ENCODE results near the gene SPSB4.

Gene SPSB4

DNA sequence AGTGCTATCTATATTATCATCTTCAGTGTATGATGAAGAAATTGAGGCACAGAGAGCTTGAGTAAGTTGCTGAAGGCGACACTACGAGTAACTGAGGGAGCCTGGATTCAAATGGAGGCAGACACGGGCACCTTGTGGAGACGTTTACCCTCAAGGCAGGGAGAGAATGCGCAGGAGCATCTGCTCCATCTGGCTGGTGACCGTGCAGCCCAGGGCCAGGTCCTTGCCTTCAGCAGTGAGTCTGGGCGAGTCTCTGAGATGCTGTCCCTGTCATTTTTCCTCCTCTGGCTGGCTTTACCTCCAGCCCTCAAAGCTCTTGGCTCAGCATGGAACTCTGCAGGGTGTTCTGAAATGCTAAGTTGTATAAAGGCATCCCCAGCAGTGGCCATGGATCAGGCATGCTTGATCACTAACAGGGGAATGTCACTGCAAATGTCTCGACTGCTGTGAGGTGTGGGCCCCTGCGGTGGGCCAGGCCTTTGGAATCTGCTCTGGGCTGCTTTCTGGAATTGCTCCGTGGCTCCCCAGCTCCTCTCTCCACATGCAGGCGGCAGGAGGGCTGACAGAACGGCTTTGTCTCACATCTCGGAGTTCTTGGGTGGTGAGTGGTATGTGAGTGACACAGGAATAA, 19.7 kb downstream of the SPSB4 start:
- H3K27ac ChIP-seq = no peak overlapping the region
- no peak overlapping the region for H3K4me3 ChIP-seq

DNA sequence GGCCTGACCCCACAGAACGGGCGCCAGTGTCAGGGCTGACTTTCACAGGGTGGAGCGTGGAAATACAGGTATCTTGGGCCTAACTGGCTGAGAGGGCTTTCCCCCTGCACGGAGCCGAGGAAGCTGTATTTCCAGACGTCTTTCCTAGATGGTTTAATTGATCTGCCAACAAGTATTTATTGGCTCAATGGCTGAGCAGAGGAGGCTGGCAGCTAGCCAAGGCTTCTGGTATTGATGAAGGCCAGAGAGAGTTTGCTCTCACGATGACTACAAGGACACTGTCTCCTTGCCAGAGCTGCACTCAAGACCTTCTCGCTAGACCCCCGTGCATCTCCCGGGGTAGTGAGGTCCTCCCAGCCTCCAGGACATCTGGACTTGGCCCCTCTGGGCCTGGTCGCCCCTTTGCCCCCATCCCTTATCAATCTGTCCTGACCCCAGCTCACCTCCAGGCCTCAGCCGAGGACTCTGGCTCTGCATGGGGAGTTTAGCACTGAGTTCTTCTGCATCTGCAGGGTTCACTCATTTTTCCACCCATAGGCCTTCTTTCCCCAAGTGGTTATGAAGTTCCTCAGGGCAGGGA, 20.6 kb downstream of the SPSB4 start:
- Histone ChIP-seq H3K4me3 (no peak overlapping the region), H3K27ac (no peak overlapping the region)

DNA sequence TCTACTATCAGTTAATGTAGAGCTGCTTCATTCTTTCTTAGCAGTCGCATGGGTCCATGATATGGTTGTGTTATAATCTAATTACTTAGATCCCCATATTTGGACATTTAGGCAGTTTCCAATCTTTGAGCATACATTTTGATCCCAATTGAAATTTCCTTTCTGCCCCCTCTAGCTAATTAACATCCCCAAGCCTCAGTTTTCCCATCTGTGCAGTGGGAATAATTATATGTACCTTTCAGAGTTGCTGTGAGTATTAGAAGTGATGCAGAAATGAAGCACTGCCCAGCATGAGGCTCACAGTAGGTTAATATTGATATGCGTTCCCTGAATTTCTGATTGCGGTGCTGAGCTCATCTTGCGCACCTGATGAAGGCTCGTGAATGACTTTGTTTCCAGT, 21.8 kb downstream of the SPSB4 start:
- no peak overlapping the region for H3K27ac ChIP-seq
- H3K4me3 ChIP-seq = no peak overlapping the region

DNA sequence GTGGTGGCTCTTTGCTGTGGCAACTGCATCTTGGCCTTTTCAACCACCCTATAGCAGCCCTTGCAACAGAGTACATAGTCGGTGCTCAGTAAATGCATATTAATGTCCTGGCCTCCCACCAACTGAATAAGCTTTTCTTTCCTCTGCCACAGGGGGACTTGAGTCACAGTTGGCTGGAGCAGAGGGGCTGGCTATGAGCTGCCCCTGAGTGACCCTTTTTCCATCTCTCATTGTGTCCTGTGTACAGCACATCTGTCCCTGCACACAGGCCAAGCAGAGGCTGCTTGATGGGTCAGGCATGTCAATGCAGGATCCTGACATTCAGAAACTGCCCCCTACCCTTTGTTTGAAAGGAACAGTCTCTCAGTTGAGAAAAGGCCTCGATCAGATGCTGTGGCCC, 22.4 kb downstream of the SPSB4 start:
- no peak overlapping the region for H3K4me3 ChIP-seq
- H3K27ac ChIP-seq = no peak overlapping the region

DNA sequence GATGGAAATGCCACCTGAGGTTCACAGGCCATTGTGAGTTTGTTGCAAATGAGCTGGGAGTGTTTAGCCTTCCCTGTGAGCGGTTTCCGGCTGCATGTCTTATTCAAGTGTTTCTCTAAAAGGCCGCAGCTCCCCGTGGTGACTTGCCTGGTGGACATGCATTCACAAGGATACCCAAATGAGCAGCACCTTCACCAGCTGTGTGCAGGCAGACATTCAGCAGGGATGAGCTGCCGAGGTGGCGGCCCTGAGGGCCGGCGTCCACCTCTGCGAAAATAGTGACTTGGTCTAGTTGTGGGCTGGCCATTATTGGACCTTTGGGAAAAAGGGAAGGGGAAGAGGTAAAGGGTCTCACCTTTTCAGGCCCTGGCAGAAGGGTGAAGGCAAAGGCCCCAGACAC, 23.4 kb downstream of the SPSB4 start:
- no peak overlapping the region for H3K27ac ChIP-seq
- H3K4me3 ChIP-seq = no peak overlapping the region

DNA sequence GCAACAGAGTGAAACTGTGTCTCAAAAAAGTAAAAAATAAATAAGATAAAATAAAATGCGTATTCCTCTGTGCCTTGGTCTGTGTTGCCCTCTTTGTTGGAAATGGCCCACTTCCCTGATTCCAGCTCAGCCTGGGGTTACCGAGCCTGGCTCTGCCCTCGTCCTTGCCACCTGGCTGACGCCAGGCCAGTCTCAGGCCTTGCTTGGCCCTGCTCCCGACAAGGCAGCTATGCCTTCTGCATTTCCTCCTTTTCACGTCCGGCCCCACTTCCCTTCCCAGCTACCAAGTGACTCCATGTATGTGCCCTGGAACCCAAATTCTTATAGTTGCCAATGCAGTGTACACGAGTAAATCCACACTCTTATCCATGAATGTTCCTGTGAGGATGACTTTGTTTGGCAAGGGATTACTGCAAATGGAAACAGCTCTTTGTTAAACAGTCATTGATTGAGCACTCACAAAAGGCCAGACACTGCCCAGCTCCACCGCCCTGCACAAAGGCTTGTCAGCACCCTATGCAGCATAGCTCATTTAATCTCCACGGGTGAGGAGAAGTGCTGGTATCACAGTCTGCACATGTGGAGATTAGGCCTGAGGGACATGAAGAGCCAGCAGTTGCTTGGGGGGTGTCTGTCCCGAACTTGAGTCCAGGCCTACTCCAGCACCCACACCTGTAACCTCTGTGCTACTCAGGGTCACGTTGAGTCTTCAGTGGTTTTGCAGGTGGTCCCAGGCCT, 25.1 kb downstream of the SPSB4 start:
- Histone ChIP-seq H3K4me3 (no peak overlapping the region), H3K27ac (peak overlapping the region in 7 of 21 experiments; percentile 7 to 70 (median 26))

DNA sequence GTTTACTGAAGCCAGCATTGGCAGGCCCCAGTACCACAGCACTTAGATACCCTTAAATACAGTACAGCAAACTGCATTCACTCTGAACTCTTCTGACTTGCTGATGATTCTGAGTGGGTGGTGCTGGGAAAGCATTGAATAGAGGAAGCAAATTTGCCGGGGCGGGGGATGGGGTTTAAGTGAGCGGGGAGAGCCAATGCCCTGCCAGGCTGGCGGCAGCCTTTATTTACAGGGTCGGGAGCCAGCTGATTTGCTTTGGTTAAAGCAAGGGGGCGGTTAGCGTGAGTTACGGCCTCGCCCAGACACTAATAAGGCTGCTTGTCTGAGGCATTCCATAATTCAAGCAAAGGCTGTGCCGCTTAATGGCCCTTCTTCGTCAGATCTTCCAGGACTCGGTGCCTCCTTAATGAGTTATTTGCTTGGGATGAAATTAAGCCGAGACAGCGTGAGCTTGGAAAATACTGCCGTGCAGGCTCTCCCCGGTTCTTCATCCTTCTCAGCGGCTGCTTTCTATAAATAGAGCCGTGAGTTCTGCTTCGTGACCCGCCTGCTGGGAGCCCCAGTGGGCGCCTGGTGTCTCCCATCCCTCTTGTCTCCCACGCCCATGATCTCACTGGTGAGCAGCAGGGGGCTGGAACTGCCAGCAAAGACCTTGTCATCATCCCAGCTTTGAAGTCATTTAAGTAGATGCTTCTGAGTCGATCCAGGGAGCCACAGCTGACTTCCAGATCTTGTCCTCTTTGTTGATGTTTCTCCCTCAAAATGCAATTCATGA, 25.8 kb downstream of the SPSB4 start:
- H3K27ac ChIP-seq = peak overlapping the region in 11 of 21 experiments; percentile 3 to 70 (median 28)
- peak overlapping the region in 3 of 7 experiments; percentile 6 to 23 (median 8) for H3K4me3 ChIP-seq

DNA sequence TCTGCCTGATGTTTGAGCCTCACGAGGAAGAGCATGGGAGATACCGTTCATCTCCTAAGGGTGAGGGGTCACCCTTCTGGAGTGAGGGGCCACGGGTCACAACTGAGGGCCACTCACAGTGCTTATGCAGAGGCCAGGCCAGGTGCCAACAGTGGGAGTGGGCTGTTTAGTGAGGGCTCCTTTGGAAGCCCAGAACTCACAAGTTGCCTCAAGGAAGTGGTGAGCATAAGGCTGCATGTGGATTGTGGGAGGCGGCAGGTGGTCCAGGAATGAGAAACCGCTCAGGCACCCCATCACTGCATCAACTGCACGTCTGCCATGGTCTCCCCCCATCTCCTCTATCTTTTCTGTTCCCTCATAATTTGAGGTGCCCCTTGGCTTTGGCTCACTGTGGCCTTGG, 26.5 kb downstream of the SPSB4 start:
- Histone ChIP-seq H3K27ac (peak overlapping the region in 4 of 21 experiments; percentile 3 to 68 (median 58)), H3K4me3 (no peak overlapping the region)

DNA sequence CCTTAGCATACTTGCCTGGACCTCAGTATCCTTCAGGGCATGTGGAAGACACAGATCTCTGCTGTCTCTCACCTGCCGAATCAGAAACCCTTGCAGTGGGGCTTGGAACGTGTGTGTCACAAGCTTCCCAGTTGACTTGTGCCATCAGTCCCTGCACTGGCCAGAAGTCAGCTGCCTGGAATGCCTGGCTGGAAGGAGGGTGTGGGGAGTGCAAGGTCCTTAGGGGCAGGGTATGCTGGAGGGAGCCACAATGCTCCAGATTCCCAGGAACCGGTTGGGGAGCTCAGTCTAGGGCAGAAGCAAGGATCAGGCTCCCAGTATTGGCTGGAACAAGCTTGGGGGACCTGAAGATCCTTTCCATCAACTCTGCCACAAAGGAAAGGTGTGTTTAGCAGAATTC, 27.1 kb downstream of the SPSB4 start:
- Histone ChIP-seq H3K27ac (no peak overlapping the region), H3K4me3 (no peak overlapping the region)

DNA sequence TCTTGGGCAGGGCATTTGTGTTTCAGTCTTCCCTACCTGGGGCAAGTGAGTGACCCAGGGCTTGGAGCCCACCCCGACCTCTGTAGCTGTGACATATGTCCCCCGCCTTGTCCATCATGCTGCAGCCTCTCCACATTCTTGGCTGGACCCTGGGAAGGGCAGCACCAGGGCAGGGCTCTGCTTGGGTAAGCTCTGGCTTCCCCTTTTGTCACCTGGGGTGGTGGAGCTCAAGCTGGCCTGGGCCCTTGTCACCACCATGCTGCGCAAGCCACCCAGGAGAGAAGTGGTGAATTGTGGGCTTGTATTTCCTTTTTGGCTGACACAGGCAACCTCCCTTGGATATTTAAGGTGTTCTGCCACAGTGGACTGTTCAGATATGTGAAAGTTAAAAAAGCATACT, 29.3 kb downstream of the SPSB4 start:
- no peak overlapping the region for H3K4me3 ChIP-seq
- no peak overlapping the region for H3K27ac ChIP-seq

DNA sequence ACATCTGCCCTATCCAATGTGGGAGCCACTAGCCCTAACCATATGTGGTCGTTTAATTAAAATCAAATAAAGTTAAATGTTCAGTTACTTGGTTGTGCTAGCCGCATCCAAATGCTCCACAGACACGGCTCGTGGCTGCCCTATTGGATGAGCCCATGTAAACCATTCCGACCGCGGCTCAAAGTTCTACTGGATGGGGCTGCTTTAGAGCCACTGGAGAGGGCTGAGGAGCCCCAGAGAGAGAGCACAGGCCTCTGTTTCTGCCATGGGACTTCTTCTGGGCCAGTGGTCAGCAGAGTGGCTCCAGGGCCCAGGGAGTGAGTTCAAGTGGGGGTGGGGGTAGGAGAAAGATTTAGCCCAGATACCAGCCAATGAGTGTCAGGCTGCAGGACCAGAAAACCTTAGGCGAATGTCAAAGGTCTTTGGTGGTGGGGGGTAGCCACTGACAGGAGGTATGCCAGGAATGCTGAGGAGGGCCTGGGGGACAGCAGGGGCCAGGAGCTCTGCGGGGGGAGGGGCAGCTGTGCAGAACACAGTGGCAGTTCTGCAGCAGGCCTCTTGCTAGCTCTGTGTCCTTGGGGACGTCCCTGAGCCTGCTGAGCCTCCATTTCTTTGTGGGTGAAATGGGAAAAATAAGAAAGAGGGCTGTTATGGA, 30.1 kb downstream of the SPSB4 start:
- Histone ChIP-seq H3K27ac (no peak overlapping the region), H3K4me3 (no peak overlapping the region)

DNA sequence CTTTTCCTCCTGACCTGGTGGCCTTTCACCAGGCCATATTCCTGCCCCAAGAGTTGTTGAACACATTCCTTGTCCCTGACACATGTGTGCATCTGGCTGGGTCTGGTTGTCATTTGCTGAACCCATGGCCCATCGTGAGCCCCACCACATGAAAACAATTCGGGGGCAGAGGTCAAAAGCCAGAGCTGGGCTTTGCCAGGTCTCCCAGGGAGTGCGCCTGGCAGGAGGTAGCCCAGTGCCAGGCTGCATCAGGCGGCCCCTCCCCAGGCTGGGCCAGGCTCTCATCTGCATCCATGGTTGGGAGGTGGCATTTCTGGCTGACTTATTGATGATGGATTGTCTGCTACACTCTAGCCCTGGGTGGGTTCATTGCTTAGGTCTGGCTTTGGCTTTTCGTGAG, 30.9 kb downstream of the SPSB4 start:
- no peak overlapping the region for H3K4me3 ChIP-seq
- H3K27ac ChIP-seq = no peak overlapping the region

DNA sequence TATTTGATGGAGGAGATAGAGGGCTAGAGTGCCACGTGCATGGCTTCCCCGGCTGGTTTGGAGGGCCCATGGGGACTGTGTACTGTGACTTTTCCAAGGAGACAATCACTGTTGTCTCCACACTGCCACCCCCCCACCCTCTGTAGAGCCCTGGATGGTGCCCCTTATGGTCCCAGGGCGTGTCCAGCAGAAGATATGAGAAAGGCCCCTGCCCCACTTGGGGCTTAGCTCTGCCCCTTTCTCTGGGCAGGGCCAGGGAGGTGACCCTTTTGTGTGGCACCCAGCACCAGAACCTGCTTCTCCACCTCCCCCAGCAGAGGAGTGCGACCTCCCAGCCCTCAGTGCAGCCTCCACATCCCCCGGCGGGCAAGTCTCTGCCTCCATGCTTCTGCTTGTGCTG, 32.1 kb downstream of the SPSB4 start:
- Histone ChIP-seq H3K27ac (no peak overlapping the region), H3K4me3 (no peak overlapping the region)

DNA sequence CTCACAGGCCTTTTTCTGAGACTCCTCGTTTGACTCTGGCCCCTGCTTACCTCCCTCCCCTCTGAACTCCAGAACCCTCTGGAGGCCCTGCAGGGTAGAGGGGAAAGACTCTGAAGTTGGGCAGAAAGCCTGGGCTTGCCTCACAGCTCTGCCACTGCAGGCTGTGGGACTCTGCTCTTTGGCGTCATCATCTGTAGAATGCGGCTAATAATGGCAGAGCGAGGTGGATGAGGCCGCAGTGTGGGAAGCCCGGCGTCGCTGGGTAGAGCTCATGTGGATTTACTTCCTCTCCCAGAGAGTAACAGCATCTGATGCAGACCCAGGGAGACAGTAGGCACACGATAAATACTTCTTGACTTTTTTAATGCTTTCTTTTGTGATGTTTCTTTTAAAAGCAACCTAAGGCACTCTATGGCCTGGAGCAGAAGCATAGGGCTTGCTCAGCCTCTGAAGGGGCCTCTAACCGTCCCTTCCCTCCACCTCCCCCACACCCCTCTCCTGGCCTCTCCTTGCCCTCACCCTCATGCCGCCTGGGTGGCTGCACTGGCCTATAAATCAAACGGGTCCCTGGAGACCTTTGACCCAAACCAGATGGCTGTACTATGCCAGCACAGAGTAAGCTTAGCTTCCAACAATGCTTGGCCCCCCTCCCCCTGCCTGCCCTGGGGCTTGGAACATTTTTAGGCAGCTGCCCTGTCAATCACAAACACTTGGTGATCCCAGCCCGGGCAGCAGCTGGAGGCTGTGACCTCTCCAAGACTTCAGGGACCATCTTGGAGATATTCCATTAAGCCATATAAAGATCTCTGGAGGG, 32.9 kb downstream of the SPSB4 start:
- H3K4me3 ChIP-seq = no peak overlapping the region

DNA sequence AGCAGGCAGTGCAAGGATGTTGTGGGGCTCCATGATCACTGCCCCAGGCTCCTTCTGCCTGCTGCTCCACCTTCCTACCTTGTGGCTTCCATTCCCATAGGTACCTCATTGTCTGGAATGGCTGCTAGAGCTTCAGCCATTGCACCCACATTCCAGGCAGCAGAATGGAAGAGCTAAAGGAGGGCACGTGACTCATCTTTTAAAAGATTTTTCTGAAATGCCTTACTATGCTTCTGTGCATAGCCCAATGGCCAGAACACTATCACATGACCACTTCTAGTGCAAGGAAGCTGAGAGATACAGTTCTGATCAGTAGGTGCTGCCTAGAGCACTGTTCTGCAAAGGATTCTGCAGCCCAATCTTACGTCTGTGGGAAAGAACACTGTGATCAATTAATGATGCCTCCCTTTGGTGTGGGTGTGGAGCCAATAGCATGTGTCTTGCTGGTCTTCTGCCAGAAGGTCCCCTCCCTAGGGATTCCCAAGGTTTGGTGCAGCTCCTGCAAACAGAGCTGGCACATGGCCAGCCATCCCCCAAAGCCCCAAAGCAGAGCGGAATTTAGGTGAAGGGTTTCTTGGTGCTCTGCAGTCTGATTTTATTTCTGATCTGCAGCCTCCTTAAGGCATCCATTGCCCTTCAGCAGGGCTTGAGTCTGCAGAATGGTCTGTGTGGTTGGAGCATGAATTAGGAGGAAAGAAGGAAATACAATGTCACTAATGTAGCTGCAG, 34.4 kb downstream of the SPSB4 start:
- H3K27ac ChIP-seq = no peak overlapping the region

More for the DNA sequence above, 32.9 kb downstream of the SPSB4 start:
- no peak overlapping the region for H3K27ac ChIP-seq

DNA sequence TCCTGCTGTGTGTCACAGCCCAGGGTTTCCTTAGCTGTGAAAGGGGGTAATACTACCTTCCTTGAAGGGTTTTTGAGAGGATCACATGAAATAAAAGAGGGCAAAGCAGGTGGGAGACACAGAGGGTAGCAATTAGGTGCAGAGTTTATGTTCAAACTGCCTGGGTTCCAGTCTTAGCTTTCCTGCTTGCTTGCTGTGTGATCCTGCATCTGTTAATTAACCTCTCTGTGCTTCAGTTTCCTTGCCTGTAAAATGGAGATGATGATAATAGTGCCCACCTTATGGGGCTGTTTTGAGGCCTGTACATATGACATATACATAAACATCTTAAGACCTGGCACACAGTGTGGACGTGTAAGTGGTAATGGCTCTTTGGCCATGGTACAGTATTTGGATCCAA, 35.0 kb downstream of the SPSB4 start:
- Histone ChIP-seq H3K4me3 (no peak overlapping the region), H3K27ac (no peak overlapping the region)

More for the DNA sequence above, 34.4 kb downstream of the SPSB4 start:
- no peak overlapping the region for H3K4me3 ChIP-seq

DNA sequence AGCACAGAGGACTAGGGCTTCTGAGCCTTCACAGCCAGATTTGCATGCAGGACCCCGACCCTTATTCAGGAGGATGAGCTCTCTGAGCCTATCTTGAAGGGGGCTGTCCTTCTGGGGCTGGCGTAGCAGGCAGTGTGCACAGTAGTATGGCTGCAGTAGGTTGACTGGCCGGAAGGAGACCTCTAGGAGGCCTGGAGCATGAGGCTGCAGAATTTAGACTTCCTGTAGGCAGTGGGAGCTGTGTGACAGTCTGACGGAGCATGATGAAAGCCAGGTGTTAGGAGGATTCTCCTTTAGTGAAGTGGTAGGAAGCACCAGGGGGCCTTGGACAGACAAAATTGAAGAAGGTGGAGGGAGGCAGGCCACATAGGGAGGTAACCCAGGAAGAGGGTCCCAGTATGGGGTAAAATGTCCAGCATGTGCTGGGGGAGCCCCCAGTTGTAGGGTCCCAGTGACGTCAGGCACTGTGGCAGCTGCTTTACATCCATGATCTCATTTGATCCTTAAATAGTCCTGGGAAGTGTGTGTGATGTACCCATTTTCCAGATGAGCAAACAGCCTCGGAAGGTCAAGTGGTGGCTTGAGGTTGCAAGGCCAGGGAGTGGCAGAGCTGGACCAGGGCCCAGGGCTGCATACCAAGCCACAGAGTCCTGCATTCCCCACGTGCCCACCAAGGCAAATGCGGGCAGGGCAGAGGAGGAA, 36.1 kb downstream of the SPSB4 start:
- Histone ChIP-seq H3K4me3 (no peak overlapping the region), H3K27ac (no peak overlapping the region)

DNA sequence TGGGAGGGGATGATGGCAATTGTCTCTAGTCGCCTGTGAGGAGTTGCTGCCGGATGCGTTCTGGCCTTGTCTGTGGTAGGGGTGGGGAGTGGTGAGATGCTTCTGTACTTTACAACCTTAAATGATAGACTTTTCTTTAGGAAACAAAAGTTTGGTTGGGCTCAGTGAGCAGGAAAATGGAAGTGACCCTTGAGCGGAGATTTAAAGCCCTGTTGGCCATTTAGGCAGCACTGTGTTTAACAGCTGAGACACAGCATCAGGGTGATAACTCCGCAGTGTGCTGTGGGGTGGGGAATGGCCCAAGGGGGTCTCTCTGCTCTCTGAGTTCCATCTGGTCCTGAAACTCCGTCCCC, 36.6 kb downstream of the SPSB4 start:
- H3K27ac ChIP-seq = no peak overlapping the region
- H3K4me3 ChIP-seq = no peak overlapping the region
